GM18951 (cell line): ENCODE data around the gene RIN1.

Source experiments
- POLR2A ChIP-seq: IDR thresholded peaks from 4 replicates; pipeline ENCODE4 v1.6.1; 2011; ENCODE audit warnings: mild to moderate bottlenecking; ENCODE audit not compliant: insufficient read length, insufficient read depth; ENCODE audit errors: extremely low read depth
- in situ Hi-C: fragments of 300-500 bp; cut with MboI; formaldehyde crosslinking; loops from one replicate; pipeline ENCODE4 v1.12.0; 2022; ENCODE audit warnings: low sequenced_read_pairs, mixed read lengths, inconsistent platforms; ENCODE audit not compliant: unreplicated experiment

Gene RIN1

GRCh38 chr11:66287211-66287888 is 48.9 kb downstream of the RIN1 start:
- in situ Hi-C loops = no loop called here
- no peak for TF ChIP-seq POLR2A

GRCh38 chr11:66286699-66287098 is 49.5 kb downstream of the RIN1 start:
- TF ChIP-seq POLR2A = no peak
- in situ Hi-C loops = no loop called here

GRCh38 chr11:66285250-66285947 is 50.8 kb downstream of the RIN1 start:
- in situ Hi-C loops = no loop called here
- TF ChIP-seq POLR2A = no peak

- TF ChIP-seq POLR2A = no peak
- in situ Hi-C loops = no loop called here
Observed at GRCh38 chr11:66284526-66285078, 51.6 kb downstream of the RIN1 start.

GRCh38 chr11:66283461-66284105 is 52.7 kb downstream of the RIN1 start:
- no peak for TF ChIP-seq POLR2A
- in situ Hi-C loops = no loop called here

GRCh38 chr11:66282468-66283455 is 53.5 kb downstream of the RIN1 start:
- peak; percentile 30 for TF ChIP-seq POLR2A
- in situ Hi-C loops = no loop called here
